ENCODE measurements around the gene BICRAL. TPM values are rescaled to one million over a fixed set of nuclear protein-coding genes. Genes with fewer than 3 reads are reported as not detected.
A peak's percentile ranks its signal among the peaks of the same experiment; 100 is the strongest.
"Not testable (repeated sequence)": the region's sequence is repeated elsewhere in the genome, so short reads cannot be mapped to it uniquely, and the experiment has no call there.

BICRAL gene
- total RNA-seq (6.8 and 7.1 TPM in 2 replicates), polyA plus RNA-seq (5.6 and 5.8 TPM in 2 replicates), polyA minus RNA-seq (15.8 and 17.3 TPM in 2 replicates), Bru-seq, nascent RNA (percentile 64 among the genes with signal in this experiment), BruChase-seq, experiment 1, labeled RNA remaining after a 6-hour chase (percentile 67 among the genes with signal in this experiment), BruChase-seq, experiment 2, labeled RNA remaining after a 2-hour chase (percentile 60 among the genes with signal in this experiment)
- 5.2 and 5.3 TPM in 2 replicates for polyA plus RNA-seq (2011; cell fraction: cytosol; rRNA removed)
- polyA plus RNA-seq (2011; cell fraction: nucleus; rRNA removed) = 7.9 and 8.5 TPM in 2 replicates
- polyA plus RNA-seq (2012) = 2.2 and 3.7 TPM in 2 replicates
- polyA minus RNA-seq (2011; cell fraction: cytosol; rRNA and poly(A)+ RNA removed) = 7.7 TPM
- polyA minus RNA-seq (2011; cell fraction: nucleus; rRNA and poly(A)+ RNA removed) = 7.2 and 11.2 TPM in 2 replicates
- long read RNA-seq, partial matches to known transcripts = 1 of 7 reads
- long read RNA-seq, other reads (novel, unspliced or antisense) = 6 of 7 reads

GRCh38 chr6:42781796-42782688 lies at the start of gene BICRAL:
Gene BICRAL (plus strand): TSS chr6:42782052. CDS start chr6:42822023, 39,971 bp downstream.
- H3K36me3 ChIP-seq (ENCODE audit: control insufficient read depth in 2 of 2, extremely low read depth in 1 of 2, insufficient read depth in 2 of 2, low read length in 2 of 2) = no peaks in the 10 kb centered on the region
- no peaks in the 10 kb centered on the region for H3K9me3 ChIP-seq (replicated peaks; ENCODE audit: control insufficient read depth, insufficient read depth, low read length)
- peak within 1 kb of the TSS; percentile 99 for H3K27ac ChIP-seq (ENCODE audit: insufficient read depth, low read depth, low read length)
- FAIRE-seq (peak; percentile 74), DNase-seq (ENCODE audit: low read depth, low spot score) (peak; percentile 85)
- dilution Hi-C loops (cut with MboI; ENCODE audit: extremely low pct_ligation_motif_present, low sequenced_read_pairs) = no loop called here
- TF ChIP-seq POLR2AphosphoS5 (IDR thresholded peaks at IDR 0.05; ENCODE audit: insufficient read depth, low read depth, low read length) = peak; percentile 56
- TF ChIP-seq, protein P1, sequence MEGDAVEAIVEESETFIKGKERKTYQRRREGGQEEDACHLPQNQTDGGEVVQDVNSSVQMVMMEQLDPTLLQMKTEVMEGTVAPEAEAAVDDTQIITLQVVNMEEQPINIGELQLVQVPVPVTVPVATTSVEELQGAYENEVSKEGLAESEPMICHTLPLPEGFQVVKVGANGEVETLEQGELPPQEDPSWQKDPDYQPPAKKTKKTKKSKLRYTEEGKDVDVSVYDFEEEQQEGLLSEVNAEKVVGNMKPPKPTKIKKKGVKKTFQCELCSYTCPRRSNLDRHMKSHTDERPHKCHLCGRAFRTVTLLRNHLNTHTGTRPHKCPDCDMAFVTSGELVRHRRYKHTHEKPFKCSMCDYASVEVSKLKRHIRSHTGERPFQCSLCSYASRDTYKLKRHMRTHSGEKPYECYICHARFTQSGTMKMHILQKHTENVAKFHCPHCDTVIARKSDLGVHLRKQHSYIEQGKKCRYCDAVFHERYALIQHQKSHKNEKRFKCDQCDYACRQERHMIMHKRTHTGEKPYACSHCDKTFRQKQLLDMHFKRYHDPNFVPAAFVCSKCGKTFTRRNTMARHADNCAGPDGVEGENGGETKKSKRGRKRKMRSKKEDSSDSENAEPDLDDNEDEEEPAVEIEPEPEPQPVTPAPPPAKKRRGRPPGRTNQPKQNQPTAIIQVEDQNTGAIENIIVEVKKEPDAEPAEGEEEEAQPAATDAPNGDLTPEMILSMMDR (IDR thresholded peaks at IDR 0.05; ENCODE audit: extremely low read depth in 1 of 2, insufficient read depth in 1 of 2, low read depth in 1 of 2, low read length in 2 of 2) = no peak
- POLR2A ChIA-PET = interaction anchor here (0.6 to 2.1 kb wide), 24 partner anchors 9 to 996 kb away, joined by 3 to 39 read pairs (median 5); partner anchors contain the start of genes RPL7L1 and TBCC
- no peaks in the 10 kb centered on the region for H3K27me3 ChIP-seq (ENCODE audit: control insufficient read depth in 2 of 2, insufficient read depth in 2 of 2, low read length in 2 of 2)
- CTCF ChIA-PET = interaction anchor here (0.6 to 2.7 kb wide), 13 partner anchors 9 to 995 kb away, joined by 3 to 19 read pairs (median 4); partner anchors contain the start of genes RPL7L1, TBCC and TOMM6
- H3K9me1 ChIP-seq (replicated peaks; ENCODE audit: control insufficient read depth, extremely low read depth, insufficient read depth, low read length) = no peaks in the 10 kb centered on the region
- intact Hi-C loops (cut with micrococcal nuclease) = loop anchor here (1.0 kb wide), 5 partner anchors 18 to 218 kb away; partner anchors contain the start of genes RPL7L1, TBCC and UBR2
- peaks cover 16% of the 10 kb centered on the region for H3K4me1 ChIP-seq (ENCODE audit: control insufficient read depth, extremely low read depth, insufficient read depth, low read length)
- peak within 1 kb of the TSS; percentile 100 for H3K9ac ChIP-seq (replicated peaks; ENCODE audit: extremely low read depth, insufficient read depth, low read length)
- H2AFZ ChIP-seq (ENCODE audit: low read depth, low read length) = no peak within 1 kb of the TSS
- peaks cover 37% of the 10 kb centered on the region for H3K79me2 ChIP-seq (ENCODE audit: control insufficient read depth, insufficient read depth, low read length)
- H3K4me3 ChIP-seq (replicated peaks in 1 of 3; ENCODE audit: insufficient read depth in 1 of 3, low read depth in 1 of 3, low read length in 3 of 3) = peak within 1 kb of the TSS; percentile 87 to 98 (median 94)
- BruUV-seq (replicated peaks) = TSS peak; percentile 74
- peak within 1 kb of the TSS; percentile 99 for H3K4me2 ChIP-seq (ENCODE audit: insufficient read depth, low read length)
- H4K20me1 ChIP-seq (replicated peaks; ENCODE audit: control insufficient read depth, extremely low read depth, insufficient read depth, low read length) = no peaks in the 10 kb centered on the region

- H3K79me2 ChIP-seq (ENCODE audit: control insufficient read depth, insufficient read depth, low read length); H3K4me1 ChIP-seq (ENCODE audit: control insufficient read depth, extremely low read depth, insufficient read depth, low read length); H3K9ac ChIP-seq (replicated peaks; ENCODE audit: extremely low read depth, insufficient read depth, low read length); dilution Hi-C loops (cut with MboI; ENCODE audit: extremely low pct_ligation_motif_present, low sequenced_read_pairs); BruUV-seq (replicated peaks); H3K4me3 ChIP-seq (replicated peaks in 1 of 3; ENCODE audit: insufficient read depth in 1 of 3, low read depth in 1 of 3, low read length in 3 of 3); H3K9me1 ChIP-seq (replicated peaks; ENCODE audit: control insufficient read depth, extremely low read depth, insufficient read depth, low read length); H3K4me2 ChIP-seq (ENCODE audit: insufficient read depth, low read length); H3K27ac ChIP-seq (ENCODE audit: insufficient read depth, low read depth, low read length); FAIRE-seq; DNase-seq (ENCODE audit: low read depth, low spot score); H2AFZ ChIP-seq (ENCODE audit: low read depth, low read length); H3K27me3 ChIP-seq (ENCODE audit: control insufficient read depth in 2 of 2, insufficient read depth in 2 of 2, low read length in 2 of 2); H4K20me1 ChIP-seq (replicated peaks; ENCODE audit: control insufficient read depth, extremely low read depth, insufficient read depth, low read length); H3K36me3 ChIP-seq (ENCODE audit: control insufficient read depth in 2 of 2, extremely low read depth in 1 of 2, insufficient read depth in 2 of 2, low read length in 2 of 2); intact Hi-C loops (cut with micrococcal nuclease); H3K9me3 ChIP-seq (replicated peaks; ENCODE audit: control insufficient read depth, insufficient read depth, low read length): not testable (repeated sequence)
- ChIA-PET POLR2A (interaction anchor here (0.6 kb wide), 1 partner anchor 12 kb away, joined by 3 read pairs; the partner anchor contains the start of gene TBCC), CTCF (interaction anchor here (0.6 kb wide), 1 partner anchor 12 kb away, joined by 3 read pairs; the partner anchor contains the start of gene TBCC)
These were observed 47.9 kb upstream of the BICRAL start for GRCh38 chr6:42733867-42734481.

Measured in endothelial cell of umbilical vein (primary cell).